ENCODE measurements around the gene KDM5B.

Gene KDM5B

DNA sequence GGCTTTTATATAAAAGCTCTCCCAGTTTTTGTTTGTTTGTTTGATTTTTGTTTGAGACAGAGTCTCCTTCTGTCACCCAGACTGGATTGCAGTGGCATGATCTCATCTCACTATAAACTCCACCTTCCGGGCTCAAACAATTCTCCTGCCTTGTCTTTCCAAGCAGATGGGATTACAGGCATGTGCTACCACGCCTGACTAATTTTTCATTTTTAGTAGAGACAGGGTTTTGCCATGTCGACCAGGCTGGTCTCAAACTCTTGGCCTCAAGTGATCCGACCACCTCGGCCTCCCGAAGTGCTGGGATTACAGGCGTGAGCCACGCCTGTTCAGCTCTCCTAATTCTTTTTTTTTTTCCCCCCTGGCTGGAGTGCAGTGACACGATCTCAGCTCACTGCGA, 6.9 kb upstream of the KDM5B start (continued):
- TF ChIP-seq, protein P1, sequence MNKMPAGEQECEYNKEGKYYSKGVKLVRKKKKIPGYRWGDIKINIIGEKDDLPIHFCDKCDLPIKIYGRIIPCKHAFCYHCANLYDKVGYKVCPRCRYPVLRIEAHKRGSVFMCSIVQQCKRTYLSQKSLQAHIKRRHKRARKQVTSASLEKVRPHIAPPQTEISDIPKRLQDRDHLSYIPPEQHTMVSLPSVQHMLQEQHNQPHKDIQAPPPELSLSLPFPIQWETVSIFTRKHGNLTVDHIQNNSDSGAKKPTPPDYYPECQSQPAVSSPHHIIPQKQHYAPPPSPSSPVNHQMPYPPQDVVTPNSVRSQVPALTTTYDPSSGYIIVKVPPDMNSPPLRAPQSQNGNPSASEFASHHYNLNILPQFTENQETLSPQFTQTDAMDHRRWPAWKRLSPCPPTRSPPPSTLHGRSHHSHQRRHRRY (tag by site-specific recombination; IDR thresholded peaks at IDR 0.05) = no peak
- TF ChIP-seq KLF16 (tag by site-specific recombination; IDR thresholded peaks at IDR 0.05) (no peak), HOXD13 (CRISPR knock-in tag; IDR thresholded peaks at IDR 0.05; ENCODE audit: borderline replicate concordance) (no peak), ZNF366 (tag by site-specific recombination; conservative IDR thresholded peaks at IDR 0.05) (peak; percentile 62), ZNF510 (tag by site-specific recombination; IDR thresholded peaks at IDR 0.05; ENCODE audit: insufficient replicate concordance) (no peak), GLIS2 (tag by site-specific recombination; IDR thresholded peaks at IDR 0.05) (no peak), ZNF473 (tag by site-specific recombination; IDR thresholded peaks at IDR 0.05) (no peak), ZNF335 (tag by site-specific recombination; conservative IDR thresholded peaks at IDR 0.05) (peak; percentile 85), SETDB1 (IDR thresholded peaks at IDR 0.05; ENCODE audit: insufficient read length, low read length) (no peak), ZNF133 (tag by site-specific recombination; IDR thresholded peaks at IDR 0.05) (no peak), ZNF146 (tag by site-specific recombination; IDR thresholded peaks at IDR 0.05) (no peak), ZSCAN23 (tag by site-specific recombination; IDR thresholded peaks at IDR 0.05) (0 out of 2 replicates have a peak, but pooled peaks have one; percentile 9), ZNF623 (tag by site-specific recombination; IDR thresholded peaks at IDR 0.05) (no peak), ZNF48 (tag by site-specific recombination; IDR thresholded peaks at IDR 0.05) (no peak), KLF8 (tag by site-specific recombination; IDR thresholded peaks at IDR 0.05) (peak; percentile 20; the same call in 1 of the 2 replicates), ZXDB (tag by site-specific recombination; IDR thresholded peaks at IDR 0.05) (0 out of 2 replicates have a peak, but pooled peaks have one; percentile 17), ZNF169 (tag by site-specific recombination; IDR thresholded peaks at IDR 0.05) (no peak), WT1 (tag by site-specific recombination; IDR thresholded peaks at IDR 0.05) (no peak), ZNF558 (tag by site-specific recombination; IDR thresholded peaks at IDR 0.05) (no peak), ZNF791 (tag by site-specific recombination; IDR thresholded peaks at IDR 0.05) (no peak), ZBTB8A (tag by site-specific recombination; IDR thresholded peaks at IDR 0.05) (no peak), ZEB2 (tag by site-specific recombination; IDR thresholded peaks at IDR 0.05) (0 out of 2 replicates have a peak, but pooled peaks have one; percentile 16), ZNF544 (tag by site-specific recombination; IDR thresholded peaks at IDR 0.05) (no peak), BCL11A (tag by site-specific recombination; IDR thresholded peaks at IDR 0.05; ENCODE audit: low read depth) (0 out of 2 replicates have a peak, but pooled peaks have one; percentile 11), RBAK (tag by site-specific recombination; IDR thresholded peaks at IDR 0.05) (no peak)
- TF ChIP-seq, protein P2, sequence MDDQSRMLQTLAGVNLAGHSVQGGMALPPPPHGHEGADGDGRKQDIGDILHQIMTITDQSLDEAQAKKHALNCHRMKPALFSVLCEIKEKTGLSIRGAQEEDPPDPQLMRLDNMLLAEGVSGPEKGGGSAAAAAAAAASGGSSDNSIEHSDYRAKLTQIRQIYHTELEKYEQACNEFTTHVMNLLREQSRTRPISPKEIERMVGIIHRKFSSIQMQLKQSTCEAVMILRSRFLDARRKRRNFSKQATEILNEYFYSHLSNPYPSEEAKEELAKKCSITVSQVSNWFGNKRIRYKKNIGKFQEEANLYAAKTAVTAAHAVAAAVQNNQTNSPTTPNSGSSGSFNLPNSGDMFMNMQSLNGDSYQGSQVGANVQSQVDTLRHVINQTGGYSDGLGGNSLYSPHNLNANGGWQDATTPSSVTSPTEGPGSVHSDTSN (CRISPR knock-in tag; IDR thresholded peaks at IDR 0.05) = no peak
- TF ChIP-seq, protein P3, sequence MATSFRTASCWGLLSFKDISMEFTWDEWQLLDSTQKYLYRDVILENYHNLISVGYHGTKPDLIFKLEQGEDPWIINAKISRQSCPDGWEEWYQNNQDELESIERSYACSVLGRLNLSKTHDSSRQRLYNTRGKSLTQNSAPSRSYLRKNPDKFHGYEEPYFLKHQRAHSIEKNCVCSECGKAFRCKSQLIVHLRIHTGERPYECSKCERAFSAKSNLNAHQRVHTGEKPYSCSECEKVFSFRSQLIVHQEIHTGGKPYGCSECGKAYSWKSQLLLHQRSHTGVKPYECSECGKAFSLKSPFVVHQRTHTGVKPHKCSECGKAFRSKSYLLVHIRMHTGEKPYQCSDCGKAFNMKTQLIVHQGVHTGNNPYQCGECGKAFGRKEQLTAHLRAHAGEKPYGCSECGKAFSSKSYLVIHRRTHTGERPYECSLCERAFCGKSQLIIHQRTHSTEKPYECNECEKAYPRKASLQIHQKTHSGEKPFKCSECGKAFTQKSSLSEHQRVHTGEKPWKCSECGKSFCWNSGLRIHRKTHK (tag by site-specific recombination; IDR thresholded peaks at IDR 0.05) = no peak

All from HEK293 (cell line).